HL-60 (cell line): ENCODE data around the gene ZNF423.

ENCODE experiments used
- CTCF ChIP-seq: IDR thresholded peaks from one replicate; pipeline ENCODE4 v1.5.1; 2011; ENCODE audit warnings: low read length, control low read depth, inconsistent platforms; ENCODE audit not compliant: insufficient read depth
- POLR2AphosphoS5 ChIP-seq: IDR thresholded peaks from 2 replicates; pipeline ENCODE4 v1.6.1; 2012; ENCODE audit warnings: low read depth
- TF ChIP-seq, protein P1 (sequence below): IDR thresholded peaks from 2 replicates; pipeline ENCODE4 v1.6.1; 2012; ENCODE audit warnings: low read depth; ENCODE audit not compliant: insufficient replicate concordance

GRCh38 chr16:49652456-49653172 lies 203.3 kb downstream of the ZNF423 start:
- TF ChIP-seq CTCF (no peak), POLR2AphosphoS5 (no peak)
- TF ChIP-seq, protein P1, sequence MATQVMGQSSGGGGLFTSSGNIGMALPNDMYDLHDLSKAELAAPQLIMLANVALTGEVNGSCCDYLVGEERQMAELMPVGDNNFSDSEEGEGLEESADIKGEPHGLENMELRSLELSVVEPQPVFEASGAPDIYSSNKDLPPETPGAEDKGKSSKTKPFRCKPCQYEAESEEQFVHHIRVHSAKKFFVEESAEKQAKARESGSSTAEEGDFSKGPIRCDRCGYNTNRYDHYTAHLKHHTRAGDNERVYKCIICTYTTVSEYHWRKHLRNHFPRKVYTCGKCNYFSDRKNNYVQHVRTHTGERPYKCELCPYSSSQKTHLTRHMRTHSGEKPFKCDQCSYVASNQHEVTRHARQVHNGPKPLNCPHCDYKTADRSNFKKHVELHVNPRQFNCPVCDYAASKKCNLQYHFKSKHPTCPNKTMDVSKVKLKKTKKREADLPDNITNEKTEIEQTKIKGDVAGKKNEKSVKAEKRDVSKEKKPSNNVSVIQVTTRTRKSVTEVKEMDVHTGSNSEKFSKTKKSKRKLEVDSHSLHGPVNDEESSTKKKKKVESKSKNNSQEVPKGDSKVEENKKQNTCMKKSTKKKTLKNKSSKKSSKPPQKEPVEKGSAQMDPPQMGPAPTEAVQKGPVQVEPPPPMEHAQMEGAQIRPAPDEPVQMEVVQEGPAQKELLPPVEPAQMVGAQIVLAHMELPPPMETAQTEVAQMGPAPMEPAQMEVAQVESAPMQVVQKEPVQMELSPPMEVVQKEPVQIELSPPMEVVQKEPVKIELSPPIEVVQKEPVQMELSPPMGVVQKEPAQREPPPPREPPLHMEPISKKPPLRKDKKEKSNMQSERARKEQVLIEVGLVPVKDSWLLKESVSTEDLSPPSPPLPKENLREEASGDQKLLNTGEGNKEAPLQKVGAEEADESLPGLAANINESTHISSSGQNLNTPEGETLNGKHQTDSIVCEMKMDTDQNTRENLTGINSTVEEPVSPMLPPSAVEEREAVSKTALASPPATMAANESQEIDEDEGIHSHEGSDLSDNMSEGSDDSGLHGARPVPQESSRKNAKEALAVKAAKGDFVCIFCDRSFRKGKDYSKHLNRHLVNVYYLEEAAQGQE, result no peak
